HG02981 (cell line): Measurements from ENCODE around the gene TACO1.
A peak's percentile ranks its signal among the peaks of the same experiment; 100 is the strongest.

Experiments used
- ATAC-seq: cut with Tn5 transposase; IDR thresholded peaks from one replicate; pipeline ENCODE4 v1.9.1; 2021; ENCODE audit warnings: mild to moderate bottlenecking, moderate library complexity; ENCODE audit not compliant: unreplicated experiment

The TACO1 gene

DNA sequence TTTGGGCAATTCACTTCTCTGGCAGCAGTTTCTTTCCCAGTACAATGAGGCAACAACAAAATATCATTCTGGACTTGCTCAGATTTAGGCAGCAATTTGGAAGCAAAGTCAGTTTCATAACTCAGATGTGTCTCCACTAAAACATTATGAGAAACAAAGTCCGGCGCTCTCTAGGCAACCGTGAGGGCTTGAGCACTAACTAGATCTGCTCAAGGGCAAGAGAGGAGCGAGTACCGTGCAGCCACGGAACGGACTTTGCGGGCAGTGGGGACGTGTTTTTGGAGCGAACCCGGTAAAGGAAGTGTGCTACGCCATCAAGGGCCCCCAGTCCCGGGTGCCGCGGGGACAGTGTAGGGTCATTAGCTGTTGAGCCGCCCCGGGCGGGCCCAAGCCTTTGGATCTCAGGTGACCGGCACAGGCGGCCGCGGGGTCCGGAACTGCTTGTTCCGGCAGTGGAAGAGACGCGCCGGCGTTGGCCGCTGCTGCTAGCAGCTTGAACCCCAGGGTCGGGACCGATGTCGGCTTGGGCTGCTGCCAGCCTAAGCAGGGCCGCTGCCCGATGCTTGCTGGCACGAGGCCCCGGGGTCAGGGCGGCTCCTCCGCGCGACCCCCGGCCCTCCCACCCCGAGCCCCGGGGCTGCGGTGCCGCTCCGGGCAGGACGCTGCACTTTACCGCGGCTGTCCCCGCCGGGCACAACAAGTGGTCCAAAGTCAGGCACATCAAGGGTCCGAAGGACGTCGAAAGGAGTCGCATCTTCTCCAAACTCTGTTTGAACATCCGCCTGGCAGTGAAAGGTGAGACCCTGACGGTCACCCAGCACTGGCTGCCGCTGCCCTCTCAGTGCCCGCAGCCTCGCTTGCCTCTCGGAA is at the start of gene TACO1:
TACO1 (plus strand) TSS at position 327 of the 870 bp plus-strand sequence; CDS start at position 516, 189 bp downstream.
- ATAC-seq, result peak; percentile 84

DNA sequence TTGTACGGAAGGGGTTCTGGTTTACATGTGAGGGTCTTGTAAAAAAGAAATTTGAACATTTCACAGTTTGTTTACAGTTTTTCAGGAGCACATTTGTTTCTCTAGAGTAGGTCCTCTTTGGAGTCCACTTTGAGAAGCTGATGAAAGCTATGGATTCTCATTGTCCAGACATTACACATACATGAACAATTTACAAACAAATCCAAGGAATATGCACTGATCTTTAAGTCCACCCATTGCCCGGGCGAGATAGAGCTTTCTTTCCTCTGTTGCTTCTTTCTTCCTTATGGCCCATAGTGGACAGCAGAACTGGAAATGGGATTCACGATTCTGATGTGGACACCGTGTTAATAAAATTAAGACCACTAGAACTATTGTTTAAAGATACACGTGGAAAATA is 48.5 kb upstream of the TACO1 start:
- no peak for ATAC-seq

DNA sequence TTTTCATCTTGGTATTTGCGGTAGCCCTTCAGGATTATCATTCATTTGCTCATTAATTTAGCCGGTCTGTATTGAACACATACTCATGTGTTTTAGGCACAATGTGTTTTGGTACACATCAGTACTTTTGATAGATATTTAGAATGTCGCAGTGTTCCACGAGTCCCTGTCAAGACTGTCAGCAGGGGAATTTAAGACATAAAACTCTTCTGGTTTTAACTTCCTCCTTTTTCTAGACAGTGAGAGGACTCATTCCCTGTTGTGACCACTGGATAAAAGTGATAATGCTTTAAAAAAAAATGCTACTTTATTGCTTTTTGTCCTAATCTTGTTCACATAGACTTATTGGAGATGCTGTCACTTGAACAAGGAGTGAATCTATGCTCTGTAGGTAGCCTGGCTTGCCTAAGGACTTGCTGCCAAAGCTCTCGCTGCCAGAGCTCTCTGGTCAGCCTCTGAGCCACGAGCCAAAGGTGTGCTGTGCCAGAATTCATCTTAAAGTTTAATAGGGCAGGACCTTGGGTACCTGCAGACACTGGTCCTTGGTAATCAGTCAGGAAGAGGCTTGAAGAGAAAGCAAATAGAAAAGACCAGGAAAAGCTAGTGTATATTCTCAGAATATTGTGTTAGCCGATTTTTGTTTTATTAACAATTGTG is 45.1 kb upstream of the TACO1 start:
- ATAC-seq, result no peak

DNA sequence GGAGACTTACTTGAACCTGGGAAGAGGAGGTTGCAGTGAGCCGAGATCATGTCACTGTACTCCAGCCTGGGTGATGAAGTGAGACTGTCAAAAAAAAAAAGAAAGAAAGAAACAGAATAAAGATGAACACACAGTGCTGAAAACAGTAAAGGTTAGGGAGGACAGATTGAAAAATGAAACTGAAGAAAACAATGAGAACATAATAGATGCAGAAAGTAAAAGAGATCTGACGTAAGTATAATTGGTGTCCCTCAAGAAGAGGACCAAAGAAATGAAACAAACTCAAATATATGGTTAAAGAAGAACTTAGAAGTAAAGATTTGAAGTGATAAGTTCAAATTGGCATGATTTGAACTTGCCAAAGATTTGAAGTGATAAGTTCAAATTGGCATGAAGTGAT is 43.3 kb upstream of the TACO1 start:
- ATAC-seq, result no peak

DNA sequence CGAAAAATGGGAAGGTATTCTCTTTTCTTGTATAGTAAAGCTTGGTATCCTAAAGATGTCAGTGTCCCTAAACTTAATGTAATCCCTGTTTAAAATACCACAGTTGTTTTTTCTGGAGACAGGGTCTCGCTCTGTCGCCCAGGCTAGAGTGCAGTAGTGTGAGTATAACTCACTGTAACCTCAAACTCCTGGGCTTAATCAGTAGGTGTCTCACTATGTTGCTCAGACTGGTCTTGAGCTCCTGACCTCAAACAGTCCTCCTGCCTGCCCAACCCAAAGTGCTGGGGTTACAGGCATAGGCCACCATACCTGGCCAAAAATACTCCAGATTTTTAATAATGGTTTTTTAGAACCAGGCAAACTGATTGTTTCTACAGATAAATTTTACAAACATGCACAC is 42.3 kb upstream of the TACO1 start:
- no peak for ATAC-seq

DNA sequence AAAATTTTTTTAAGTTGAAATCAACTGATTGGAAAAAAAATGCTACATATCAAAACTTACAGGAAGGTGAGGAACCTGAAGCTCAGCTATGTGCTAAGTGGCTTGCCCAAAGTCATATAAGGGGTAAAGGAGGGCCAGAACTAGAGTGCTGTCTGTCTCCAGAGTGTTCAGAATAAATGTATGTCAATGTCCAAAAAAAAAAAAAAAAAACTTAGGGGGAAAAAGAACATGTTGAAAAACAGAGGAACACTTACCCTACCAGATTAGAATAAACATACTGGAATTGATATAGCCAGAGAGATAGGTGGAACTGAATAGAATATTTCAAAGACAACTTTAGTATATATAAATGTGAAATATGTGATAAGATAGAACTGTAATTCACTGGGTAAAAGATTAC is 38.9 kb upstream of the TACO1 start:
- no peak for ATAC-seq

DNA sequence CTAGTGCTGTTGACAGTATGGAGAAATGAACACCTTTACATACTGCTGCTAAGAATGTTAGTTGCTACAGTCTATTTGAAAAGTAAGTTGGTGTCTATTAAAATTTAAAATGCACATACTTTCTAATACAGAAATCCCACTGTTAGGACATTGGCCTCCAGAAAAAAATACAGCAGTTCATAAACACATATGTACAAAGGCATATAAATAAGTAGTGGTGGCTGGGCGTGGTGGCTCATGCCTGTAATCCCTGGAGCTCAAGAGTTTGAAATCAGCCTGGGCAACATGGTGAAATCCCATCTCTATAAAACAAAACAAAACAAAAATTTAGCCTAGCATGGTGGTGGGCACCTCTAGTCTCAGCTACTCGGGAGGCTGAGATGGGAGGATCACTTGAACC is 37.4 kb upstream of the TACO1 start:
- no peak for ATAC-seq

DNA sequence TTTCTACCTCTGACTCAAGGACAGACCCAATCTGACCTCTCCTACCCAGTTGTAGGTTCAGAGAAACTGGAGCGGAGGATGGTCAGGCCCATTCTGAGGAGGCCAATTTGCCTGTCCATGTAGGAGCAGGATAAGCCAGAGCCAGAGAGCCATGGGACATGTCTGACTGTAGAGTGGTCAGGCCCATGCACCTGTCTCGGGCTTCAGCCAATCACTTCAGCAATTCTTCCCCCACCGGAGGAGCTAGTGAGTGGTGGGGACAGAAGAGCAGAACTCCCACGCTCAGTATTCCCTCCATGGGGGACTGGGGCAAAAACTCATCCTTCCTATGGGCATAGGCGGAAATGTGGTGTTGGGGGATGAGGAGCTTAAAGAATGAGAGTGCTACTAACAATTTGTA is 36.1 kb upstream of the TACO1 start:
- ATAC-seq, result no peak

DNA sequence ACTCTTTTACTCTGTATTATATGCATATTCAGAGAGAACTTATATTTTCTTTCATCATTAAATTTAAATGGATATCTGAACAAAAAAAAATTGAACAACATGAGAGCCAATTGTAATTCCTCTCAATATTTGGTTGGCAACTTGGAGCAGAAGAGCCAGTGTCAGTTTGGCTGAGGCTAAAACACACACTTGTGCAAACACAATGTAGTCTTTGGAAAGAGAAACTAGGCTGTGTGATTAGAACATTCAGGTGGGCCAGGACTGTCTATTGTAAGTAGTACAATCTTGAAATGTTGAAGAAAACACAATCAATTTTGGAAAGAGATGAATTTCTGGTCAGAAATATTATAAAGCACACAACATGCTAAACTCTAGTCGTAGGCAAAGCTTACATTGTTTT is 33.5 kb upstream of the TACO1 start:
- no peak for ATAC-seq

DNA sequence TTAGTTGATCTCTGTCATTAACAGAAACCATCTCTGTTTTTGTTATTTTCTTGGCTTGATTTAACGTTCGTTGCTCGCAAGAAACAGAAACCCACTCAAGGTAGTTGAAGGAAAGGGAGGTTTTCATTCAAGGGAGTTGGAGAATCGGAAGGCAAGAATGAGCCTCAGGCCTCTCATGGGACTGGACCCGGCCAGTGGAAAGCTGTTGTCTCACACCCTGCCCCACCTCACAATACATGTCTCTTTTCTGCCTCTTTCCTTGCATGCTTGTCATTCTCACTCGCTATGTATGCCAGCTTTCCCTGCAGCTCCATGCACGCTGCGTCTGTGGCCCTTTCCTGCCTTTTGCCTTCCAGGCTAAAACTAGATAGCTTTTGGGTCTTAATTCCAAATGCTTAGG is 32.1 kb upstream of the TACO1 start:
- ATAC-seq, result no peak

DNA sequence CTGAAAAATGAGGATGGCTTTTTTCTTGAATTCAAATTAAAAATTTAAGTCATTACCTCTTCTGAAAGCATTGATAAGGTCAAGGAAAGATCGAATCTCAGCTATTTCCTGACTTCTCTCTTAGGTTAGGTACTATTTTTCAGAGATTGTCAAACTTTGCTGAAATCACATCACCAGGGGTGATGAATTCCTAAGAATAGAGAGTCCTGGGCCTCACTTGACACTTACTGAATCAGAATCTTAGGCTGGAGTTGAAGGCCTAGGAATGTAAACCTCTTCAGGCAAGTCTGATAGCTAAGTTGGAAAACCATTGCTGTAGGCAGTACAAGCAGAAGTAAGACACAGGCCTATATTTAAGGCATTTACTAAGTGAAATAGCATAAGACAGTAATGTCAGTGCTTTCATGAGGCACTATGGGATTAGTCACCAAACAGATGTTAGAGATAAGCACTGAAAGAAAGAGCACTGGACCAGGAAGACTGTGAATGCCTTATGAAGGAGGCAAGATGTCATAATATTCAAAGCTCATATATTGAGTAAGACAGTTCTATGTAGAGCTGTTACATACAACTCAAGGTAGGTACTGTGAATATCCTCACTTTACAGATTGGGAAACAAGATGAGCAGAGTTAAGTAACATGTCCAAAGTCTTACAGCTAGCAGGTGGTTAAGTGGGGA is 28.9 kb upstream of the TACO1 start:
- no peak for ATAC-seq

DNA sequence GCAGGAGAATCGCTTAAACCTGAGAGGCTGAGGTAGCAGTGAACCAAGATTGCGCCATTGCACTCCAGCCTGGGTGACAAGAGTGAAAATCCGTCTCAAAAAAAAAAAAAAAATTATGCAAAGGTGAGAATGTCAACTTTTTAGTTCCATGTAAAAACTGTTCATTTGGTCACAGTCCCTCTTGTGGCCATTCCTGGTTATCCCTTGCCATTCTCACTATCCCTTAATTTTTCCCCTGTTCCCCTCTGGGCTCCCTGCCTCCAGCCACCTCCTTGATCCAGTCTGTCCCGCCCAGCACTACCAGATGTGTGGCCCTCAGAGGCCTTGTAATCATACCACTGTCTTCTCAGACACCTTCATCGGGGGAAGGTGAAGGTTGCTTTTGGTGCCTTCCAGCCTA is 27.1 kb upstream of the TACO1 start:
- ATAC-seq, result no peak

DNA sequence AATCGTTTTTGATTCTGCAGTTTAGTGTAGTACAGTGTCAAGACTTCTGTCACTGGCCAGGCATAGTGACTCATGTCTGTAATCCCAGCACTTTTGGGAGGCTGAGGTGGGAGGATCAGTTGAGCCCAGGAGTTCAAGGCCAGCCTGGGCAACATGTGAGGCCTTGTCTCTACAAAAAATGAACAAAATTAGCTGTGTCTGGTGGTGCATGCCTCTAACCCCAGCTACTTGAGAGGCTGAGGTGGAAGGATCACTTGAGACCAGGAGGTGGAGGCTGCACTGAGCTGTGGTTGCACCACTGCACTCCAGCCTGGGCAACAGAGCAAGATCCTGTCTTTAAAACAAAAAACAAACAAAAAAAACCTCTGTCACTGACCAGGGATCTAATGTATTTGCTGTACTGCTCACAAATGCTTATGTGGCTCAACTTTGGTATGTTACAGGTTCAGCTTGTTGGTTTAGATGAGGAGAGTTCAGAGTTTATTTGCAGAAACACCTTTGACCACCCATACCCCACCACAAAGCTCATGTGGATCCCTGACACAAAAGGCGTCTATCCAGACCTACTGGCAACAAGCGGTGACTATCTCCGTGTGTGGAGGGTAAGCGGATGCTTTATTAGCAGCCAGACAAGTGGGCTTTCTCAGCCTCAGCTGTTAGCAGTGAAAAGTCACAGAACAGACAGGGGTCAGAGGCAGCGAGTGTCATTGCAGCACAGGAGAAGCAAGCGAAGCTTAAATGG is 22.5 kb upstream of the TACO1 start:
- ATAC-seq, result no peak

DNA sequence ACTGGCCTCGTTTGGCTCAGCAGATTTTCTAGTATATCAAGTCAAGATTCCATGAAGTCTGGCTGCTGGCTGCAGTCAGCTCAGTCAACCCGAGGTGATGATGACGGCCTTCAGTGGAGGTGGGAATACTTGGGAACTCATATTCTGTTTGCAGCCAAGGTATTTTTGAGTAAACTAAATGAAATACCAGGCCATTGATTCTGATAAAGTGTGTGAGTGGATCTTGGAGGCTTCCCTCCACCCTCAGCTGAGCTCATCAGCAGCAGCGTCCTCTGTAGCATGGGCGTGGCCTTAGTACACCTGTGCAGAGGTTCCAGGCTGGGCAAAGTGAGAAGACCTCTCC is 22.0 kb upstream of the TACO1 start:
- no peak for ATAC-seq

DNA sequence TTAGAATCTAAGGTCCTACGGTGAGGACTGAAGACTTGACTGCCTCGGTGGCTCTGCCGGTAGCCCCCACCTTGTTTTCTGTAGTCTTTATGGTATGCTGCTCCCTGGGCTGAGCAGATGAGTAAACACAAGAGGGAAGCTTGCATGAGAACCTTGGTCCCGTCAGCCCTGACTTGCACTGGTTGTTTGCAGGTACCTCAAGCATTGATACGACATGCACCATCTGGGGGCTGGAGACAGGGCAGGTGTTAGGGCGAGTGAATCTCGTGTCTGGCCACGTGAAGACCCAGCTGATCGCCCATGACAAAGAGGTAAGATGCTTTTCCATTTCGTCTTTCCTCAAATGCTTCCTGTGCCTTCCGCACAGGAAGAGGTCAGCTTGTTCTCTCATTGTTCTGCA is 21.1 kb upstream of the TACO1 start:
- ATAC-seq, result no peak

DNA sequence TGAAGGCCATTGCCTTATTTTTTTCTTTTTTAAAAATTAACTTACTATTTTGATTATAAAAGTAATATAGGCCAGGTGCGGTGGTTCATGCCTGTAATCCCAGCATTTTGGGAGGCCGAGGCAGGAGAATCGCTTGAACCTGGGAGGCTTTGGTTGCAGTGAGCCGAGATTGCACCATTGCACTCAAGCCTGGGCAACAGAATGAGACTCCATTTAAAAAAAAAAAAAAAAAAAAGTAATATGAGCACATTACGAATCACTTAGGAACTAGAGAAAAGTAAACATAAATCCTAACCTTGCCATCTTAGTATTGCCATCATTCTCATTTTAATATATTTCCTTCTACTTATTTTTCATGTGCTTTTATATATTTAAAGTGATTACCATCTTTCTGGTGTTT is 12.9 kb upstream of the TACO1 start:
- ATAC-seq, result no peak

DNA sequence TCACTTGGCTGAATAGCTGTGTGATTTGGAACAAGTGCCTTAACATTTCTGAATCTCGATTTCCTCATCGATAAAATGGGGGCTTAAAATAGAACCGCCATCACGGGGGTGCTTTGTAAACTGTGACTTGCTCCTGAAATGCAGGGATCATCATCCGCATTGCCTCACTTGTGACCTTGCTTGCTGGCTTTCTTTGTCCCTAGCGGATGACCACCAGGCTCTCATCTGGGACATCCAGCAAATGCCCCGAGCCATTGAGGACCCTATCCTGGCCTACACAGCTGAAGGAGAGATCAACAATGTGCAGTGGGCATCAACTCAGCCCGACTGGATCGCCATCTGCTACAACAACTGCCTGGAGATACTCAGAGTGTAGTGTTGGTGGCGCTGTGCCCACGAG is 11.9 kb upstream of the TACO1 start:
- ATAC-seq, result no peak

DNA sequence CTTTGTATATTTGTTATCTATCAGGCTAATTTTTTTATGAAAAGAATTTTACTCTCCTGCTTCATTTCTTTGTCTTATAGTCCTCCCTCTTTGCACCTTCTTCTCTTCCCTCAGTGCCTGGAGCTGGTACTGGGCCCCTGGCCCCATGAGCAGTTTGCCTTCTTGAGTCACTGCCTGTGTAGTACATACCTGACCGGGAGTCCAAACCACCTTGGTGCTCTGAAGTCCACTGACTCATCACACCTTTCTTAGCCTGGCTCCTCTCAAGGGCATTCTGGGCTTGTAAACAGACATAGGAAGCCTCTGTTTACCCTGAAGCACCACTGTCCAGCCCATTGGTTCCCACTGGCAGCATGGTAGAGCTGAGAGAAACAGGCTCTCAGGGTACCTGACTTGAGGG is 11.0 kb upstream of the TACO1 start:
- no peak for ATAC-seq

DNA sequence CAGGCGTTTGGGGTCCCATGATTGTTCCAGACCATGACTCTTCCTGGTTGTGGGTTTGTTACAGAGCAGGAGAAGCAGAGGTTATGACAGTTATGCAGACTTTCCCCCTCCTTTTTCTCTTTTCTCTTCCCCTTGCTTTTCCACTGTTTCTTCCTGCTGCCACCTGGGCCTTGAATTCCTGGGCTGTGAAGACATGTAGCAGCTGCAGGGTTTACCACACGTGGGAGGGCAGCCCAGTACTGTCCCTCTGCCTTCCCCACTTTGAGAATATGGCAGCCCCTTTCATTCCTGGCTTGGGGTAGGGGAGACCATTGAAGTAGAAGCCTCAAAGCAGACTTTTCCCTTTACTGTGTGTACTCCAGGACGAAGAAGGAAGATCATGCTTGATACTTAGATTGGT is 7.9 kb upstream of the TACO1 start:
- no peak for ATAC-seq

DNA sequence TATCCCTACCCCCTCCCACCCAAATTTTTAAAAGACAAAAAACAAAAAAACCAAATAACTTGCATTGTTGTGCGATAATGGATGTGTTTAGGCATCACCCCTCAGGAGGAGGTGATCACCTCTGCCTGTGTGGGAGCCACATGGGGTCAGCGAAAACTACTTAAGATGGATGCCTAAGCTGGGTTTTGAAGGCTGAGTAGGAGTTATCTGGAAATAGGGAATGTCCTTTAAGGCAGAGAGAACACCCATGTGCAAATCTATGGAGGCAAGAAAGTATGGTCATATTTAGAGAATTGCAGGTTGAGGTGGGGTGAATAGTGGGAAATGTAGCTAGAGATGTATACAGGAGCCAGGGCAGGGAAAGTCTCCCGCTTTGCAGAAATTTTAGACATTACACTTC is 5.6 kb upstream of the TACO1 start:
- ATAC-seq, result no peak

DNA sequence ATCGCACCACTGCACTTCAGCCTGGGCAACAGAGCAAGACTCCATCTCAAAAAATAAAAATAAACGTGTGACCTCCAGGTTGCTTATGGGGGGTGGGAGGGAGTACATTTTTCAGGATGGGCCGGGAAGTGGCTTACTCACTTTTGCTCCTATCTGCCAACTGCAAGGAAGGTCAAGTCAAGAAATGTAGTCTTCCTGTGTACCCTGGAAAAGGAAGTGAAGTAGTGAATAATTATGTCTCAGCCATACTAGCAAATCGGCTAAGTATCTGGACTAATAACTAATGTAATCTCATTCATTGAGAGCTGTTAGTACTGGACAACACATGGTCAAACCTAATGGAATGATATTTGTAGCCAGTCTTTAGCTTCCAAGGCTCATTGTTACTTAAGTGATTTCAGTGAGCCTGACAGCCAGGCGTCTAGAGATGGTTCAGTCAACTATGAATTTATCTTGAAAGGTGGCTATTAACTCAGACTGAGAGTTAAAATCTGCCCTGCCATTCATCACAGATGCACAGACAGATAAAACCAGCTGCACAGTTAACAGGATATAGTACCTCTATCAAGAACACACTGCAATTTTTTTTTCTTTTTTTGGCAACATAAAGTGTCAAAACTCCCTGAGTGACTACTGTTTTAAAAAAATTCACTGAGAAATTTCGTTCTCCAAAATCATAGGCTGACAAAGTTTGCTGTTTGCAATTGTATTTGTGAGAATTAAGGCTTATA is 3.7 kb upstream of the TACO1 start:
- ATAC-seq, result no peak
